ENCODE data around the gene THOC7.
A peak's percentile ranks its signal among the peaks of the same experiment; 100 is the strongest.

The THOC7 gene

DNA sequence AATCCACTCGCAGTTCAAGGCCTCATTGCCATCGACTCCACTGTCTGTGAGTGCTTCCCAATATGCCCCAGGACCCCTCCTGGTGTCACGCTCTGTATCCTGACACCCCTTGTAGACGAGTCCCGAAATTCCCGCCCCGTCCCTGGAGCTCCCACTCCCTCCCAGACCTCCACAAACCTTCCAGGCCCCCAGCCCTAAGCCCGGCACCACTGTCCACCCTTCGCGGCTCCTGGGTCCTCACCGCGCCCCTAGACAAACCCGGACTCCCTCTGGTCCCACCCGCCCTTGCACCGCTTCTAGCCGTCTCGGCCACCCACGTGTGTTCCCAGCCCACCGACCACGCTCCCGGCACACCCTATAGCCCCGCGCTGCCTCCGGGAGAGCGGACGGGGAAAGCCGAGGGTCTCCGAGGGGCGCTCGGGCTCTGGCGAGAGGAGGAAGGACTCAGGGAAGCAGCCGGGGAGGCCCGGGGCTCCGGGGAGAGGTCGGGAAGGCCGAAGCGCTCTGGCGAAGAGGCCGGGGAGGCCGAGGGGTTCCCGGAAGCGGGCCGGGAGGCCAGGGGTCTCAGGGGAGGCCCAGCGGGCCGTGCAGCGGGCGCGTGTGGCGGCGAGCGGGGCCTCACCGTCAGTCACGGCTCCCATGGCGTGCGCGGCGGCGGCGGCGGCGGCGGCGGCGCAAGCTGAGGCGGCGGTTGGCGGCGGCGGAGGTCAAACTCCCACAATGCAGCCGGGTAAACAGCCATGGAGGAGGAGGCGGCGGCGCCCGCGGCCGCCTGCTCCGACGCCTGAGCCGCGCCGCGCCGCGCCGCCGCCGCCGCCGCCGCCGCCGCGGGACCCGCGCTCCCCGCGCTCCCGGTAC is at the start of gene THOC7, which contains the start of gene ATXN7:
THOC7 (minus strand) TSS at position 656 of the 858 bp plus-strand sequence; CDS start at position 641, 15 bp downstream.
ATXN7 (plus strand) TSS at position 718 of the 858 bp plus-strand sequence. CDS start 48,732 bp downstream, outside the sequence.
- Mint-ChIP-seq H3K4me3 (peak within 1 kb of the TSS; percentile 99), H3K9me3 (no peaks in the 10 kb centered on the region), H3K27ac (peak within 1 kb of the TSS; percentile 97), H3K36me3 (ENCODE audit: low read depth) (peaks cover 39% of the 10 kb centered on the region), H3K4me1 (ENCODE audit: low read depth) (peaks cover 59% of the 10 kb centered on the region), H3K27me3 (no peaks in the 10 kb centered on the region)

DNA sequence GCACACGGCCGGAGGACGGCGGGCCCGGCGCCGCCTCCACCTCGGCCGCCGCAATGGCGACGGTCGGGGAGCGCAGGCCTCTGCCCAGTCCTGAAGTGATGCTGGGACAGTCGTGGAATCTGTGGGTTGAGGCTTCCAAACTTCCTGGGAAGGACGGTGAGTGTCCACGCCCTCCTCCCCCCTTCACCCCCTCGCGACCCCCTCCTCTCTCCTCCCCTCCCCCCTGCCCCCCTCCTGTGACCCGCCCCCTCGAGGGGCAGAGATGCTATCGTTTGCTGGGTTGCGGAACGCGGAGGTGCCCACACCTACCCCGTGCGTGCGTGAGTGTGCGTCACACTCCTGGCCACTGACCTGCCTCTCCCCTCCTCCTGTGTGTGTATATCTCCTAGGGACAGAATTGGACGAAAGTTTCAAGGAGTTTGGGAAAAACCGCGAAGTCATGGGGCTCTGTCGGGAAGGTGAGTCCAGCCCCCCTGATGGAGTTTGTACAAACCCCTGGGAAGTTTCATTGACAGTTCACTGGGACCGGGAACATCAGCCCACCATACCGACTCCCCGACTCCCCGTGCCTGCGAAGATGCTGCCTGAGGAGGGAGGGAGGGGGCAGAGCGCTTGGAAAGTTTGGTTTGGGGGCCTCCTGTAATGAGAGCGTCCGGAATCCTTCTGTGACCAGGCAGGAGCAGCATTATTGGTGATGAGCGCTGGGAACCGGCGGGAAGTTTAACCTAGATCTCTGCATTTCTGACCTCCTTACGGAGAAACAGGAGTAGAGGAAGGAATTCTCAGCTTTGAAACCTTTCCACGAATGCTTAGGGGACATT is 49.4 kb upstream of the THOC7 start:
- H3K4me1 Mint-ChIP-seq (ENCODE audit: low read depth), result peaks cover 63% of the 10 kb centered on the region
- no peaks in the 10 kb centered on the region for H3K9me3 Mint-ChIP-seq

DNA sequence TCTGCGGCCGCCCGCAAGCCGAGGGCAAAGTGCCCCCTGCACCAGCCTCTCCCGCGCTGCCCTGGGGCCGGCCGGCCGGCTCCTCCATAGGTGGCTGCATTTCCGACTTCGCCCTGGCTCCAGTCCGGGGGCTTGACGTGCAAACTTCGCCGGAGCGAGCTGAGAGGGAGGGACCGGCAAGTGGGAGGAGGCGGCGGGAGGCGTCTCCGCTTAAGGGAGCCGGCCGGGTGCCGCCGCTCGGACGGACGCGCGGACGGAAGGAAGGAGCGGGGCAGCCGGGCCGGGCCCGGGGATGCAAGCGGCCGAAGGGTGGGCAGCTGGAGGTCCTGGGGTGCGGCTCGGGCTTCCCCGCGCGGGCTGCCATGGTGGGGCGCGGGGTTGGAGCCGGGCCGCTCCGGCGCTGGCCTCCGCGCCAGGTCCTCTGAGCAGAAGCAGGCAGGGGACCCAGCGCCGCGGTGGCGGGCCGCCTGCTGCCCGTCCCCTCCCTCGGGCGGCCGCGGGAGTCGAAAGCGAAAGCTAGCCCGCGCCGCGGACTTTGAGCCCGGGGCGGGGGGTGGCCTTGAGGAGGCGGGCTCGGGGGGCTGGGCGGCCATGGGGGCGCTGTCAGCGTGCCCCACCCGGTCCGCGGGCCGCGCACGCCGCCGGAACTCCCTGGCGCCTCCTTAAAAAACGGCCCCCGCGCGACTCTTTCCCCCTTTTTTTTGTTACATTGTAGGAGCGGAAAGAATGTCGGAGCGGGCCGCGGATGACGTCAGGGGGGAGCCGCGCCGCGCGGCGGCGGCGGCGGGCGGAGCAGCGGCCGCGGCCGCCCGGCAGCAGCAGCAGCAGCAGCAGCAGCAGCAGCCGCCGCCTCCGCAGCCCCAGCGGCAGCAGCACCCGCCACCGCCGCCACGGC is 48.5 kb upstream of the THOC7 start, which contains the start of gene SCAANT1:
SCAANT1 (minus strand) TSS at position 511 of the 895 bp plus-strand sequence.
- Mint-ChIP-seq H3K4me1 (ENCODE audit: low read depth) (peaks cover 57% of the 10 kb centered on the region), H3K9me3 (no peaks in the 10 kb centered on the region), H3K27ac (peak within 1 kb of the TSS; percentile 99), H3K4me3 (peak within 1 kb of the TSS; percentile 93), H3K27me3 (no peaks in the 10 kb centered on the region), H3K36me3 (ENCODE audit: low read depth) (peaks cover 27% of the 10 kb centered on the region)

More for the DNA sequence above, 49.4 kb upstream of the THOC7 start:
- peaks cover 36% of the 10 kb centered on the region for H3K36me3 Mint-ChIP-seq (ENCODE audit: low read depth)
- H3K4me3 Mint-ChIP-seq, result peak overlapping the region; percentile 87
- no peaks in the 10 kb centered on the region for H3K27me3 Mint-ChIP-seq
- peak overlapping the region; percentile 91 for H3K27ac Mint-ChIP-seq

DNA sequence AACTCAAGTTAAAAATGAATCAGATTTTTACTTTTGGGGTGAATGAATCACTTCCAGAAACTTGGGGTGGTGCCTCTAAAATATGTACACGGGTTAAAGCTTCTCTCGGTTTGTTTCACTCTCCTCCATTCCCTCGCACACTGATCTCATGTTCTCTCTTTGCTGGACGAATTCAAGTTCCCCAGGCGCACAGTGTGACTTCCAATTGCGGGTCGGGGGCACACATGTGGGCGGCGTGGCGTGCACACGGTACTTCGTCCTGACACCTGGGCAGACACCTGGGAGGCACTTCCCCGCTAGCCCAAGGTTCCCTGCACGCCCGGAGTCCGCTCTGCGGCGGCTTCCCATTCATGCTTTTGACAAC is 47.9 kb upstream of the THOC7 start:
- no peaks in the 10 kb centered on the region for H3K27me3 Mint-ChIP-seq
- peaks cover 55% of the 10 kb centered on the region for H3K4me1 Mint-ChIP-seq (ENCODE audit: low read depth)
- peaks cover 23% of the 10 kb centered on the region for H3K36me3 Mint-ChIP-seq (ENCODE audit: low read depth)
- H3K4me3 Mint-ChIP-seq, result peak overlapping the region; percentile 93
- H3K9me3 Mint-ChIP-seq, result no peaks in the 10 kb centered on the region
- H3K27ac Mint-ChIP-seq, result peak overlapping the region; percentile 99

DNA sequence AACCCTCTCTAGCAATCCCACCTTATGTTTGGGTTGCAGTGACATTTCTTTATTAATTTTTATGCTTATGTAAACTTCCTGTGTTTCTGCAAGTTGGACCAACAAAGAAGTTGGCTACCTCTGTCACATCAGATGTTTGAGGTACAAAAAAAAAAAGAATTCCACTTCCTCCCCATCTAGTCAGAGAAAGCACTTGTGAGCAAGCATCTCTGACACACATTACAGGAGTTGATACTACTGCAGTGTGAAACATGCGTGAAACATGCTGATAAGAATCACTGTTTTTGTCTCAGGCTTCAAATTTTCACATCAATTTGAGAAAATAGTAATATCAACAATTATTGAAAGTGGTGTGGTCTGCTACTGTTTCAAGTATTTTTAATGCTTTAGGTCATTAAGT is 47.3 kb upstream of the THOC7 start:
- peak overlapping the region; percentile 93 for H3K4me3 Mint-ChIP-seq
- peak overlapping the region; percentile 99 for H3K27ac Mint-ChIP-seq
- no peaks in the 10 kb centered on the region for H3K27me3 Mint-ChIP-seq
- H3K36me3 Mint-ChIP-seq (ENCODE audit: low read depth), result peaks cover 17% of the 10 kb centered on the region
- no peaks in the 10 kb centered on the region for H3K9me3 Mint-ChIP-seq
- H3K4me1 Mint-ChIP-seq (ENCODE audit: low read depth), result peaks cover 49% of the 10 kb centered on the region

DNA sequence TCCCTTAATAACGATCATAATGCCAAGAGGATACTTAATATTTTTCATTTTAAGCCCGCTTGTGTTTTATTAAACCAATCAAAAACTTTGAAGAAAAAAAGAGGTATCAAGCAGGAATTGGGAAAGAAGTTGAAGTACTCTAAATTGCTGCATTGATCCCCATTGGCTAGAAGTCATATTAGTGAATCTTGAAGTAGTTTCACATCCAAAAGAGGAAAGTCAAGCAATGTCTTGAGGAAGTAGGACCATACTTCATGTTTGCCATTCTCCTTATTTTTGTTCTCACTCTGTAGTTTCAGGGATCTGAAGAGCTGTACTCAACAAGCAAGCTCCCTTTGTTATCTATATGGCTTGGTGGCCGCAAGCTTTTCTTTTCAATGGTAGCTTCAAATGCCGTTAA is 46.4 kb upstream of the THOC7 start:
- Mint-ChIP-seq H3K27ac (peak overlapping the region; percentile 15), H3K9me3 (no peaks in the 10 kb centered on the region), H3K27me3 (no peaks in the 10 kb centered on the region), H3K4me3 (no peak overlapping the region), H3K4me1 (ENCODE audit: low read depth) (peaks cover 45% of the 10 kb centered on the region), H3K36me3 (ENCODE audit: low read depth) (peaks cover 16% of the 10 kb centered on the region)

DNA sequence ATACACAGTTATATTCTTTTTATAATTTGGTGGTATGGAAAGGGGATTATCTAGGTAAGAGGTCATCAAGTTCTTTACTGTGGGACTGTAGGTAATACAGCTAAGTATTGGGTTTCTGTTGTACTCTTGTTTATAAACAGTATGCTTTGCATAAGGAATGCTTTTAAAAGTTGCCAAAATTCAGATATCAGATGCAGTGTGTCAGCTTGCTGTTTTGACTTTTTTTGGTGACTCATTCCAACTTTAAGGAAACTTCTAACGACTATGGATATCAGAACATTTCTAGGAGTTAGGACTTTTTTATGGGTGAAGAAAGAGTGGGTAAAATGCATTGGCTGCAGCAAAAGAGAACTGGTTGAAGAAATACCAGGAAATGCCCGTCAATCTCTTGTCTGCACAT is 45.8 kb upstream of the THOC7 start:
- Mint-ChIP-seq H3K36me3 (ENCODE audit: low read depth) (peaks cover 12% of the 10 kb centered on the region), H3K4me1 (ENCODE audit: low read depth) (peaks cover 43% of the 10 kb centered on the region), H3K4me3 (no peak overlapping the region), H3K9me3 (no peaks in the 10 kb centered on the region), H3K27me3 (no peaks in the 10 kb centered on the region), H3K27ac (no peak overlapping the region)

DNA sequence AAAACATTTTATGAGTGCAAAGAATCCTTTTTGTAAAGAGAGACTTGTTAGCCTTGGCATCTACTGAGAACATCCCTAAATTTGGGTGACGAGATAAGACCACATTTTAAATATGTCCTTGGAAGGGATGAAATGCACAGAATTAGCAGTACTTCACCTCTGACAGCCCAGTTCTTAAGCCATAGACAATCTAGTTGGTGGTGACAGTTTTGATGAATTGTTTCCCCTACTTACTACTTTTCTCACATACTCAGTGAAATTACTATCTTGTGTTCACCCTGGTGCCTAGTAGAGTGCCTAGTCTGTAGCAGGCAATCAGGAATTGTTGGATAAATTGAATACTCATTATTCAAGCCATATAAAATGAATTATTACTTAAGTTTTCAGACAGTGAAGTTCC is 45.2 kb upstream of the THOC7 start:
- no peak overlapping the region for H3K4me3 Mint-ChIP-seq
- H3K27ac Mint-ChIP-seq, result no peak overlapping the region
- no peaks in the 10 kb centered on the region for H3K9me3 Mint-ChIP-seq
- peaks cover 37% of the 10 kb centered on the region for H3K4me1 Mint-ChIP-seq (ENCODE audit: low read depth)
- peaks cover 10% of the 10 kb centered on the region for H3K36me3 Mint-ChIP-seq (ENCODE audit: low read depth)
- no peaks in the 10 kb centered on the region for H3K27me3 Mint-ChIP-seq

DNA sequence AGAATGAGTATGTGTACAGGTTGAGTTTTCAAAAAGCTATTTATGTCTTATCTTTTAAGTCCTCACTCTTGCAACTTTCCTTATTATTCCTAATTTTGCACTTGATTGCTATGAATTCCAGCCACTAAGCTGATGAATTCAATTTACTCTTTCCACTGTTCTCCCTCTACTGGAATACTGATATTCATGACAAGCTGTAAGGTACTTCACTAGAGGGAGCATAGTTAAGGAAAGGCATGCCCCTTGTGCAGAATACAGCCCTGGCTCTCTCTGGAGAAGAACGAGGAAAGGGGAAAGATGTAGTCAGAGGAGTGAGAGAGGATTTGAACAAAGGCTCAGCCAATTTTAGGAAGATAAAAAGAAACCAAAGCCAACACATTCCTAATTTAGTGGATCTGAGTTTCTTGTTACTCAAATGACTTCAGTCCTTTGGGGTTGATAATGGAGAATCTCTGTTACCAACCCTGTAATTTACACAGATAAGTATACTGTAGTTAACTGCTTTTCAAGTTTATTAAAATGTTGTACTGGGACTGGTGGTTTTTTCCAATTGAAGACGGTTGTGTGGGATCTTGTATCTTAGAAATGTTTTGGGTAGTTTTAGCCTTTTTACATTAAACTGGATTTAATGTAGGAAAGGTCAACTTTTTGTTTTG is 44.6 kb upstream of the THOC7 start:
- Mint-ChIP-seq H3K27me3 (no peaks in the 10 kb centered on the region), H3K36me3 (ENCODE audit: low read depth) (peaks cover 9% of the 10 kb centered on the region), H3K4me1 (ENCODE audit: low read depth) (peaks cover 31% of the 10 kb centered on the region), H3K27ac (no peak overlapping the region), H3K9me3 (no peaks in the 10 kb centered on the region), H3K4me3 (no peak overlapping the region)

DNA sequence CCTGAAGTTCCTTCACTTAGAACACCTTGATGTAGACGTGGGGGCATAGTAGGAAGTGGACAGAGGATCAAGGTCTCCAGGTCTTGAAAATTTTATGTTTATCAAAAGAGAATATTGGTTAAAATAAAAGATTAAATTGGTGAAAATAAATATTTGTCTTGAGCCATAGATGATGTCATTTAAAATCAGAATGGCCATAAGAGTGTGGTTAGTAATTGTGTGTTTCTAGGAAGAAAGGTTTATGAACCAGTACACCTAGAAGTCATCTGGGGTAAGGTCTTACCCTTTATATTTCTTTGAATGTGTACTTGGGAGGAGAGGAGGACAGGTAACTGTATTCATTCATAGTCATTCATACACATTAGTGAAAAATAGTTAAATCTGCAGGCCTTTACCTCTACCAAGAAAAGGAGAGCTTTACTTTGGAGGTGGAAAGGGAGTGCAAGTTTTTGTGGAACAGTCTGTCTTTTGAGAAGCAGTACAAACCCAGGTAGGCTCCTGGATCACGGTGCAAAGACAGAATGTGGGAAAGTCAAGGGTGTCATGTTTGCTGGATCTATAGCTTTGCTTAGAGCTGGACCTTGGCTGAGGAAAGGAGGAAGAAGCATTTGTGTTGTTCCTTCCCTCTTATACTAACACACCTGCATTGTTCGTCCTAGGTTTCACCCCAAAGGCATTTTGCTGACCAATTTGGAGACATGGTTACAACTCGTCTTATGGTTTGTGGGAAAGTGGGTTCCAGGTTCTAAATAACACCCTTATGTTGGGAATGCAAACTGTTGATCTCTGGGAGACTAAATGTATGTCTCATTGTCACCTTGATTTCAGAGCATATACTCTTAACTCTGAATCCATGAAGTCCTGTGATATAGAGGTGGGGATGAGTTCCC is 42.4 kb upstream of the THOC7 start:
- H3K27me3 Mint-ChIP-seq, result no peaks in the 10 kb centered on the region
- peaks cover 4% of the 10 kb centered on the region for H3K9me3 Mint-ChIP-seq
- no peak overlapping the region for H3K4me3 Mint-ChIP-seq
- H3K4me1 Mint-ChIP-seq (ENCODE audit: low read depth), result peaks cover 20% of the 10 kb centered on the region
- no peak overlapping the region for H3K27ac Mint-ChIP-seq
- H3K36me3 Mint-ChIP-seq (ENCODE audit: low read depth), result peaks cover 21% of the 10 kb centered on the region

DNA sequence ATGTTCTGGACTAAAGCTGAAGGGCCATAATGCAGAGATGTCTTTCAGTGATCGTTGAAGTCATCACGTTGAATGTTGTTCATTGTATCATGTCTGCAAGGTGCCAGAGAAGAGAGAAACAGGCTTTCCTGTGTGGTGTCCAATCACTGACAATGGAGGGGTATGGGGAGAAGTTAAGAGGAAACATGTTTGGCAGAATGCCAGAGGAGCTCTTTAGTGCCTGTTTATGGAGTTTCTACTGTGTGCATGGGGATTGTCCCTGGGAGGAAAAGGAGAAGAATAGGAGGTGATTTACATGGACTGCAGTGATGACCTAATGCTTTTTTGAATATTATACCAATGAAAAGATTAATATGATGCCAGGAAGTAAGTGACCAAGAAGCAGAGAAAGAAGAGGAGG is 36.9 kb upstream of the THOC7 start:
- no peak overlapping the region for H3K27ac Mint-ChIP-seq
- H3K4me1 Mint-ChIP-seq (ENCODE audit: low read depth), result peaks cover 30% of the 10 kb centered on the region
- H3K9me3 Mint-ChIP-seq, result peaks cover 4% of the 10 kb centered on the region
- H3K36me3 Mint-ChIP-seq (ENCODE audit: low read depth), result peaks cover 41% of the 10 kb centered on the region
- no peak overlapping the region for H3K4me3 Mint-ChIP-seq
- no peaks in the 10 kb centered on the region for H3K27me3 Mint-ChIP-seq

DNA sequence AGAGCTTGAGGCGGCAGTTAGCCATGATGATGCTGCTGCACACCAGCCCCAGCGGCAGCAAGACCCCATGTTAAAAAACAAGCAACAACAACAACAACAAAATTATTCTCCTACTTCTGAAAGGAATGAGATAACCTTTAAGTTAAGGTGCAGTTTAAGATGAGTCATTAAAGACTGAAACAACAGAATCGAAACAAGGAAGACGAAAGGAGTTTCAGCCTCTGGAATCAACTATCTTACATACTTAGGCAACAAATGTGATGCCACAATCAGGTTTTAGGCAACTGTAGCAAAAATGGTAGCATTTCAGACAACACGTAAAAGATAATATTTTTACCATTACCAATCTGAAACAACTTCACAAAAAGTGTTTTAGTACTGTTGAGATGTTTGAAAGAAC is 36.4 kb upstream of the THOC7 start:
- Mint-ChIP-seq H3K27me3 (no peaks in the 10 kb centered on the region), H3K4me3 (no peak overlapping the region), H3K9me3 (peaks cover 4% of the 10 kb centered on the region), H3K27ac (no peak overlapping the region), H3K4me1 (ENCODE audit: low read depth) (peaks cover 34% of the 10 kb centered on the region), H3K36me3 (ENCODE audit: low read depth) (peaks cover 41% of the 10 kb centered on the region)

DNA sequence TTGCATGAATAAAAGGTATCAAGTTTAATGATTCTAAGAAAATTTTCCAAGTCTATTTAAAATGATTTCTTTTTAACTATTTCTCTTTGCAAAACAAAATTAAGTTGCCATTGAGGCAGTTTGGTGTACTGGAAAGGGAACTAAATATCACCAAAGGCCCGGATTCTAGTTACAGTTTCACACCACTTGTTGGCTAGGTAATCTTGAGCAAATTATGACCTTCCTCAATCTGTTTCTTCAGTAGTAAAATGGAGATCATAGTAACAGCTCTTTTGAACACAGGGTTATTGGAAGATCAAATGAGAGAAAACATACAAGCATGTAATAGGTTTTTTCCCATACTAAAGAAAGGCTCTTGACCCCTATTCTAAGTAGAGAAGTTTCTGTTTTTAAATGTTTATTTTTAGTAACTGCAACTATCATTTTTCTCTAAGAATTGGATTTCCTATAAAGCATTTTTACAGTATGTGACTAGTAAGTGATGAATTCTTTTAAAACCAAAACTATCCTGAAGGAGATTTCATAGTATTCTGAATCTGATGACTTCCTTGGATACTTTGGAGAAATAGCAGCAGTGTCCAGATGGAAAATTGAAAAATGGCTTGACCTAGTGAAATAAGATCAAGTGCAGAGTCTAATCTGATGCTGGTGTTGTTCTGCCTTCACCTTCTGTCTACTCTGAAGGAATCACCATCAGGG is 32.9 kb upstream of the THOC7 start:
- Mint-ChIP-seq H3K4me1 (ENCODE audit: low read depth) (peaks cover 49% of the 10 kb centered on the region), H3K27ac (peak overlapping the region; percentile 26), H3K36me3 (ENCODE audit: low read depth) (peaks cover 36% of the 10 kb centered on the region), H3K27me3 (no peaks in the 10 kb centered on the region), H3K4me3 (no peak overlapping the region), H3K9me3 (peaks cover 4% of the 10 kb centered on the region)
